Caco-2 (cell line): Measurements from ENCODE around the gene PTPRG. TPM values are rescaled to one million over a fixed set of nuclear protein-coding genes. Genes with fewer than 3 reads are reported as not detected.

Source experiments
- BruUV-seq: library from RNA; stranded (reverse); fragments of 400-500 nt; replicated peaks from 2 replicates; lab custom pipeline; 2021; lab: Mats Ljungman, UMichigan
- CTCF ChIA-PET: fragments of 300-600 bp; sonication (Branson Sonifier 250); formaldehyde crosslinking; loops from one replicate; lab custom pipeline; 2022; ENCODE audit warnings: antibody characterized with exemption; lab: Charles Lee
- POLR2A ChIA-PET: fragments of 300-600 bp; sonication (Branson Sonifier 250); formaldehyde crosslinking; loops from one replicate; lab custom pipeline; 2022; ENCODE audit warnings: antibody characterized with exemption; lab: Charles Lee
- DNase-seq, 2 experiments: peaks; one replicate each; pipeline versions ENCODE4 v3.0.0 to v3.0.0-alpha.2; 2020 to 2022
- H3K27me3 ChIP-seq: replicated peaks from 2 replicates; pipeline ENCODE4 v1.6.0; 2011; ENCODE audit warnings: low read length; ENCODE audit not compliant: control insufficient read depth, insufficient read depth
- H3K36me3 ChIP-seq: 2 replicates; pipeline ENCODE4 v1.5.1; 2011; ENCODE audit warnings: low read length; ENCODE audit not compliant: control insufficient read depth, insufficient read depth
- H3K4me1 ChIP-seq: fragments of 250-450 bp; sonication (Bioruptor Pico); 2 replicates; pipeline ENCODE4 v1.5.1; 2020; ENCODE audit warnings: mild to moderate bottlenecking
- H3K4me3 ChIP-seq: 2 replicates; pipeline ENCODE4 v1.5.1; 2011; ENCODE audit warnings: low read depth, mild to moderate bottlenecking, control low read depth, low read length
- H3K9me3 ChIP-seq: fragments of 250-450 bp; sonication (Bioruptor Pico); 2 replicates; pipeline ENCODE4 v1.5.1; 2020; ENCODE audit warnings: mild to moderate bottlenecking, moderate library complexity
- H3K27ac Mint-ChIP-seq: one replicate; pipeline ENCODE4 v1.8.0; 2022; ENCODE audit warnings: mixed read lengths; ENCODE audit not compliant: unreplicated experiment
- H3K27me3 Mint-ChIP-seq: one replicate; pipeline ENCODE4 v1.8.0; 2022; ENCODE audit warnings: mixed read lengths; ENCODE audit not compliant: insufficient read depth, unreplicated experiment
- H3K36me3 Mint-ChIP-seq: one replicate; pipeline ENCODE4 v1.8.0; 2022; ENCODE audit warnings: mild to moderate bottlenecking, mixed read lengths; ENCODE audit not compliant: insufficient read depth, unreplicated experiment
- H3K4me1 Mint-ChIP-seq: one replicate; pipeline ENCODE4 v1.8.0; 2022; ENCODE audit warnings: low read depth, mixed read lengths; ENCODE audit not compliant: unreplicated experiment
- H3K4me3 Mint-ChIP-seq: one replicate; pipeline ENCODE4 v1.8.0; 2022; ENCODE audit warnings: mild to moderate bottlenecking, moderate library complexity, mixed read lengths; ENCODE audit not compliant: unreplicated experiment
- H3K9me3 Mint-ChIP-seq: one replicate; pipeline ENCODE4 v1.8.0; 2022; ENCODE audit warnings: mixed read lengths; ENCODE audit not compliant: unreplicated experiment
- CTCF ChIP-seq, 2 experiments: fragments of 200-600 bp in 1 of 2; IDR thresholded peaks; 1 replicate in 1 of 2; 2 replicates in 1 of 2; pipeline versions ENCODE4 v1.5.1 to v1.8.0; 2011 to 2022; ENCODE audit warnings: antibody characterized with exemption in 1 of 2, control low read depth in 1 of 2, inconsistent platforms in 1 of 2, low read depth in 1 of 2, low read length in 1 of 2, mild to moderate bottlenecking in 1 of 2, moderate library complexity in 1 of 2; ENCODE audit not compliant: insufficient read depth in 1 of 2, severe bottlenecking in 1 of 2, unreplicated experiment in 1 of 2
- intact Hi-C: fragments of 100-400 bp; cut with micrococcal nuclease; formaldehyde crosslinking; loops from one replicate; pipeline ENCODE4 v1.10.0; 2022; ENCODE audit not compliant: unreplicated experiment
- total RNA-seq: library from RNA; stranded (reverse); gene quantifications from 2 replicates; pipeline ENCODE4 v1.2.3, GENCODE V29; 2022

Gene PTPRG
- total RNA-seq, 1 experiment from 2014 or later = 46.4 TPM

DNA sequence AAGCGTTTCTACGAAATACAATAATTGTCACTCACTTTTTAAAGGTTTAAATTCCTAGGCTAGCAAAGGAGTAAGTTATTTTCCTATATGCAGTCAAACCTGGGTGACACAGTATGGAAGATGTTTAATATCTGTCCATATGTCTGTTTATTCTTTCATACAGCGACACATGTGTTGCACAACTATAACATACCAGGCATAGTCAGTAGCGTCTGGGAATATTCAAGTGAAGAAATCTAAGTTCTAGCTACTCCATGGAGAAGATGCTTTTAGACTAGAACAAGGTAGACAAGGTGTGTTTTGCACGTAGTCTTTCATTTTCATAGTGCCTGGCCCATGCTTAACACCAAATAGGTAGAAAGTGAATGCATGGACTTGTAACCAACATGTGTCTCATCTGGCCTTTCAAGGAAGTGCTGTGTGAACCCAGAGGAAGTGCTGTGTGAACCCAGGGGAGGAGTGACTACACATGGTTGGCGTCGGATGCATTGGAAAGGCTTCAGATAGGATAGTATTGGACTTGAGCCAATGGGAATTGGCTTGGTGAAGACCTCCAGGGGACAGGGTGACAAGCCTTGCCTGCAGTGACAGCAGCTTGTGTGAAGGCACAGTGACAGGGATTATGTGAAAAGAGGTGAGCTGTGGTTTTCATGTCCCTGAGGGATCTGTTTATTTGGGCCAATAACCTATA is 267.0 kb downstream of the PTPRG start:
- Mint-ChIP-seq H3K4me1 (no peaks in the 10 kb centered on the region), H3K27ac (no peak overlapping the region), H3K27me3 (no peaks in the 10 kb centered on the region)

DNA sequence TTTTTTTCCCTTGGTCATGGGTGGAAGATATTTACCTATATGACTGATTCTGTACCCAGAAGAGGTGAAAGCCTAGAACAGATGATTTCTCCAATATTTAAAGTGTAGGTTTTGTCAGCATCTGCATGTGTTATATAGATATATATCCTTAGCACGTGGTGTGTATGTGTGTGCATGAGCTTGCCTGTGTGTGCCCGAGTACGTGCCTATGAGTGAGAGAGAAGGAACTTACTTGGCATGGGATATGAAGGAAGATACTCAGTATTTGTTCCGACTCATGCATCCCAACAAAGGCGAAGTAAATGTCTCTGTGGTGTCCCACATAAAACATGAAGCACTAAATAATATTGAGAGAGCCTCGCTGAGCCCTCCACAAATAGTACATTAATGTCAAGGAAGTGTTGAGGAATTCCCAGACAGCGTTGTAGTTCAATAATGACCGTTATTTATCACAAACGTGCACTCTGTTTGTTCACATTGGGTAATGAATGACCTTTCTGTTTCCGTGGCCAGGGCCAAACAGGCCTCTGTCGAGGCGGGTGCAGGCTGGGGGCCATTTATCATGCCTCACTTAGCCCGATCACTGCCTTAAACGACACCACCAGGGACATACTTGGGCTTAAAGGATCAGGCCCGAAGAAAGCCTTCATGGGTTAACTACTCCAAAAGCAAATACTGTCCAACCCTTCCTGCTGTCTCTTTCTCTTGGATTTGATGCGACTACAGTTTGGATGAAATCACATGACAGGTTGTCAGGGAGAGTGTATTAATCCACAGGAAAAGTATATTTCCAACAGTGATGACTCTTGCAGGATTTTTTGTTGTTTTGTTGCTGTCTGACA is 267.7 kb downstream of the PTPRG start:
- CTCF ChIA-PET = no interaction called here
- Histone ChIP-seq H3K9me3 (no peaks in the 10 kb centered on the region), H3K4me1 (no peaks in the 10 kb centered on the region), H3K4me3 (no peak overlapping the region), H3K36me3 (no peaks in the 10 kb centered on the region), H3K27me3 (no peaks in the 10 kb centered on the region)
- Mint-ChIP-seq H3K36me3 (no peaks in the 10 kb centered on the region), H3K4me3 (no peak overlapping the region), H3K27me3 (no peaks in the 10 kb centered on the region), H3K4me1 (no peaks in the 10 kb centered on the region), H3K9me3 (no peaks in the 10 kb centered on the region), H3K27ac (no peak overlapping the region)
- BruUV-seq = no TSS peak
- DNase-seq = no peak
- no peak for TF ChIP-seq CTCF (IDR thresholded peaks at IDR 0.05; ENCODE audit: insufficient read depth in 1 of 2, low read depth in 1 of 2, low read length in 1 of 2, severe bottlenecking in 1 of 2, unreplicated experiment in 1 of 2)
- POLR2A ChIA-PET = no interaction called here
- intact Hi-C loops = no loop called here

More for the DNA sequence above, 267.0 kb downstream of the PTPRG start:
- no peak overlapping the region for H3K4me3 Mint-ChIP-seq
- H3K9me3 Mint-ChIP-seq = no peaks in the 10 kb centered on the region
- BruUV-seq = no TSS peak
- Histone ChIP-seq H3K4me1 (no peaks in the 10 kb centered on the region), H3K36me3 (no peaks in the 10 kb centered on the region), H3K27me3 (no peaks in the 10 kb centered on the region), H3K4me3 (no peak overlapping the region), H3K9me3 (no peaks in the 10 kb centered on the region)
- H3K36me3 Mint-ChIP-seq = no peaks in the 10 kb centered on the region
- no peak for TF ChIP-seq CTCF (IDR thresholded peaks at IDR 0.05; ENCODE audit: insufficient read depth in 1 of 2, low read depth in 1 of 2, low read length in 1 of 2, severe bottlenecking in 1 of 2, unreplicated experiment in 1 of 2)
- POLR2A ChIA-PET = no interaction called here
- CTCF ChIA-PET = no interaction called here
- intact Hi-C loops = no loop called here
- DNase-seq = no peak

DNA sequence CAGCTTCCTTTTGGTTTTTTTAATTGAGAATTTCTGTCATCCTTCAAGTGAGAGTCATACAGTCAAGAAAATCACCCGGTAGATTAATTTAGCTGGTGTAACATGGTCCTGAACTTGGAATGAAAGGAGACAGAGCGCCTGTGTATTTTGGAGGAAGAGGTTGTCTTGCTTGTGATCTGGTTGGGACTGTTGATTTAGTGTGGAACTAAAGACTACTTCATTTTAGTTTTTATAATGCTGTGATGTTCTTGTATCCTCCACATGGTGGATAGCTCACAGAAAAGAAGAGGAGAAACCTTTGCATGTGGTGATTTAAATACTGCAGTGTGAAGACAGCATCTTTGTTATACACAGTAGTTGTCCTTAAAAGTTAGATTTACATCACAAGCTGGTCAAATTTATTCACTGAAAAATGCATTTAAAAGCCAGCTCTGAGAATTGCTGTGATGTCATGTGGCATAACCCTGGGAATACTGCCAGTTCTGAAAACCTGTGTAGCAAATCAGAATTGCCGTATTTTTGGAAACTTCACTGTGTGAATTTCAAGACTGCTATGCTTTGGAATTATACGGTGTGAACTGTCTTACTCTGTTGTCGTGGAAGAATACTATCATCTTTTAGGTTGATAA is 268.5 kb downstream of the PTPRG start:
- Mint-ChIP-seq H3K4me1 (no peaks in the 10 kb centered on the region), H3K36me3 (no peaks in the 10 kb centered on the region), H3K27ac (no peak overlapping the region), H3K27me3 (no peaks in the 10 kb centered on the region), H3K4me3 (no peak overlapping the region), H3K9me3 (no peaks in the 10 kb centered on the region)
- Histone ChIP-seq H3K27me3 (no peaks in the 10 kb centered on the region), H3K4me3 (no peak overlapping the region), H3K9me3 (no peaks in the 10 kb centered on the region), H3K36me3 (no peaks in the 10 kb centered on the region), H3K4me1 (no peaks in the 10 kb centered on the region)
- POLR2A ChIA-PET = no interaction called here
- BruUV-seq = no TSS peak
- no peak for DNase-seq
- TF ChIP-seq CTCF (IDR thresholded peaks at IDR 0.05; ENCODE audit: insufficient read depth in 1 of 2, low read depth in 1 of 2, low read length in 1 of 2, severe bottlenecking in 1 of 2, unreplicated experiment in 1 of 2) = no peak
- intact Hi-C loops = no loop called here
- CTCF ChIA-PET = no interaction called here
